Fibroblast of lung (primary cell): ENCODE data around the gene ZNF618. TPM values are rescaled to one million over a fixed set of nuclear protein-coding genes. Genes with fewer than 3 reads are reported as not detected.

ENCODE experiments used
- DNase-seq, 2 donors: peaks; one replicate each; pipeline versions ENCODE4 v3.0.0 to v3.0.0-alpha.2; 2010; ENCODE audit warnings: low read depth in 2 of 2
- H2AFZ ChIP-seq: 2 replicates; pipeline ENCODE4 v1.5.1; 2012; ENCODE audit warnings: low read length, control low read depth, inconsistent platforms
- H3K27ac ChIP-seq: 2 replicates; pipeline ENCODE4 v1.5.1; 2011; ENCODE audit warnings: low read length, control low read depth; ENCODE audit not compliant: insufficient read depth
- H3K27me3 ChIP-seq: 2 replicates; pipeline ENCODE4 v1.5.1; 2011; ENCODE audit warnings: mild to moderate bottlenecking, low read length; ENCODE audit not compliant: control insufficient read depth, insufficient read depth
- H3K36me3 ChIP-seq: 2 replicates; pipeline ENCODE4 v1.5.1; 2011; ENCODE audit warnings: low read length; ENCODE audit not compliant: control insufficient read depth, insufficient read depth
- H3K4me1 ChIP-seq: 2 replicates; pipeline ENCODE4 v1.5.1; 2011; ENCODE audit warnings: low read length; ENCODE audit not compliant: control insufficient read depth, insufficient read depth; ENCODE audit errors: extremely low read depth
- H3K4me2 ChIP-seq: 2 replicates; pipeline ENCODE4 v1.5.1; 2011; ENCODE audit warnings: low read length, control low read depth; ENCODE audit not compliant: insufficient read depth; ENCODE audit errors: extremely low read depth
- H3K4me3 ChIP-seq, 4 experiments: fragments of 200-600 bp in 1 of 4; sonication (generic) in 1 of 4; replicated peaks in 1 of 4; 2 replicates each; pipeline ENCODE4 v1.5.1; 2011 to 2016; ENCODE audit warnings: low read length in 4 of 4, low read depth in 3 of 4, mild to moderate bottlenecking in 3 of 4, control low read depth in 2 of 4, inconsistent platforms in 1 of 4, mixed read lengths in 1 of 4; ENCODE audit not compliant: insufficient read depth in 1 of 4; ENCODE audit errors: control extremely low read depth in 1 of 4
- H3K79me2 ChIP-seq: 2 replicates; pipeline ENCODE4 v1.5.1; 2012; ENCODE audit warnings: mild to moderate bottlenecking, low read length, inconsistent platforms; ENCODE audit not compliant: control insufficient read depth, insufficient read depth
- H3K9ac ChIP-seq: 2 replicates; pipeline ENCODE4 v1.5.1; 2011; ENCODE audit warnings: mild to moderate bottlenecking, low read length, control low read depth; ENCODE audit not compliant: insufficient read depth
- H3K9me3 ChIP-seq: 2 replicates; pipeline ENCODE4 v1.5.1; 2012; ENCODE audit warnings: low read depth, low read length; ENCODE audit not compliant: control insufficient read depth, insufficient read depth
- H4K20me1 ChIP-seq: 2 replicates; pipeline ENCODE4 v1.5.1; 2011; ENCODE audit warnings: low read length; ENCODE audit not compliant: control insufficient read depth, insufficient read depth; ENCODE audit errors: extremely low read depth
- CTCF ChIP-seq, 2 donors: IDR thresholded peaks in 1 of 2; conservative IDR thresholded peaks in 1 of 2; 1 replicate in 1 of 2; 2 replicates in 1 of 2; pipeline ENCODE4 v1.5.1; 2011 to 2012; ENCODE audit warnings: low read length in 2 of 2, control low read depth in 1 of 2, inconsistent platforms in 1 of 2, low read depth in 1 of 2, mild to moderate bottlenecking in 1 of 2
- EZH2 ChIP-seq: IDR thresholded peaks from 2 replicates; pipeline ENCODE4 v1.5.1; 2012; ENCODE audit warnings: low read length, control low read depth, mild to moderate bottlenecking; ENCODE audit errors: missing control alignments
- polyA plus RNA-seq, 2 donors: library from polyadenylated mRNA; depleted of rRNA in 1 of 2; stranded (reverse) in 1 of 2; unstranded in 1 of 2; fragments of >200 nt; gene quantifications; 2 replicates each; pipeline ENCODE4 v1.2.1, GENCODE V29; 2011 to 2012; ENCODE audit warnings: missing spikeins in 1 of 2
- total RNA-seq: library from RNA; depleted of rRNA; stranded (reverse); fragments of >200 nt; gene quantifications from 2 replicates; pipeline ENCODE4 v1.2.1, GENCODE V29; 2014

Gene ZNF618
- total and polyA plus RNA-seq, 2 donors (not counting 1 experiment from before 2014, with no cell fraction given), result 6.6 to 8.6 TPM

- Histone ChIP-seq H3K4me2 (no peak overlapping the region), H3K36me3 (peaks cover 12% of the 10 kb centered on the region), H3K9ac (no peak overlapping the region), H3K79me2 (no peaks in the 10 kb centered on the region), H3K4me1 (no peaks in the 10 kb centered on the region), H2AFZ (no peak overlapping the region), H3K27me3 (no peaks in the 10 kb centered on the region), H3K9me3 (no peaks in the 10 kb centered on the region), H3K4me3 (no peak overlapping the region), H3K27ac (no peak overlapping the region), H4K20me1 (no peaks in the 10 kb centered on the region)
- no peak for TF ChIP-seq CTCF (conservative IDR thresholded peaks at IDR 0.05 in 1 of 2, IDR thresholded peaks at IDR 0.05 in 1 of 2; ENCODE audit: low read depth in 1 of 2, low read length in 2 of 2)
- TF ChIP-seq EZH2, result no peak
- peak in 1 of 2 donors; percentile 38 for DNase-seq
These were observed 127.2 kb downstream of the ZNF618 start for GRCh38 chr9:114003351-114003750.

GRCh38 chr9:114003758-114004157 lies 127.6 kb downstream of the ZNF618 start:
- Histone ChIP-seq H3K36me3 (peaks cover 15% of the 10 kb centered on the region), H3K4me1 (no peaks in the 10 kb centered on the region), H3K27ac (no peak overlapping the region), H3K4me2 (no peak overlapping the region), H3K79me2 (no peaks in the 10 kb centered on the region), H3K9me3 (no peaks in the 10 kb centered on the region), H3K9ac (no peak overlapping the region), H2AFZ (no peak overlapping the region), H3K4me3 (no peak overlapping the region), H3K27me3 (no peaks in the 10 kb centered on the region), H4K20me1 (no peaks in the 10 kb centered on the region)
- peak in 1 of 2 donors; percentile 63 for DNase-seq
- TF ChIP-seq EZH2, result no peak
- TF ChIP-seq CTCF (conservative IDR thresholded peaks at IDR 0.05 in 1 of 2, IDR thresholded peaks at IDR 0.05 in 1 of 2; ENCODE audit: low read depth in 1 of 2, low read length in 2 of 2), result no peak

GRCh38 chr9:114004221-114004716 lies 128.2 kb downstream of the ZNF618 start:
- peaks cover 15% of the 10 kb centered on the region for H3K36me3 ChIP-seq
- H3K4me2 ChIP-seq, result no peak overlapping the region
- no peaks in the 10 kb centered on the region for H3K27me3 ChIP-seq
- no peaks in the 10 kb centered on the region for H3K4me1 ChIP-seq
- H3K27ac ChIP-seq, result no peak overlapping the region
- no peaks in the 10 kb centered on the region for H4K20me1 ChIP-seq
- no peak overlapping the region for H2AFZ ChIP-seq
- H3K79me2 ChIP-seq, result no peaks in the 10 kb centered on the region
- no peak for TF ChIP-seq EZH2
- no peak for TF ChIP-seq CTCF (conservative IDR thresholded peaks at IDR 0.05 in 1 of 2, IDR thresholded peaks at IDR 0.05 in 1 of 2; ENCODE audit: low read depth in 1 of 2, low read length in 2 of 2)
- H3K9ac ChIP-seq, result no peak overlapping the region
- H3K4me3 ChIP-seq, result no peak overlapping the region
- peak in 1 of 2 donors; percentile 65 for DNase-seq
- H3K9me3 ChIP-seq, result no peaks in the 10 kb centered on the region
